Activated B cell treated with CpG ODN at 0.5 μM for 24 hours (primary cell): ENCODE data around the gene INPP5E. TPM values are rescaled to one million over a fixed set of nuclear protein-coding genes. Genes with fewer than 3 reads are reported as not detected.

ENCODE experiments used
- ATAC-seq: fragments of 200-7000 bp; cut with Tn5 transposase; one replicate; pipeline ENCODE4 v1.10.0; 2021; ENCODE audit warnings: low read depth, mild to moderate bottlenecking, moderate library complexity
- CTCF ChIA-PET: fragments of 350-600 bp; sonication (Branson Sonifier 250); formaldehyde crosslinking; loops from one replicate; lab custom pipeline; 2021; ENCODE audit warnings: antibody characterized with exemption; lab: Charles Lee
- POLR2A ChIA-PET: fragments of 350-600 bp; sonication (Branson Sonifier 250); formaldehyde crosslinking; loops from one replicate; lab custom pipeline; 2021; ENCODE audit warnings: antibody characterized with exemption; lab: Charles Lee
- DNase-seq: peaks from one replicate; pipeline ENCODE4 v3.0.0; 2022
- H3K27ac Mint-ChIP-seq: one replicate; pipeline ENCODE4 v1.8.0; 2020; ENCODE audit warnings: mixed read lengths
- H3K27me3 Mint-ChIP-seq: one replicate; pipeline ENCODE4 v1.8.0; 2021; ENCODE audit warnings: mixed read lengths
- H3K36me3 Mint-ChIP-seq: one replicate; pipeline ENCODE4 v1.8.0; 2021; ENCODE audit warnings: low read depth, mixed read lengths
- H3K4me1 Mint-ChIP-seq: one replicate; pipeline ENCODE4 v1.8.0; 2021; ENCODE audit warnings: mixed read lengths
- H3K4me3 Mint-ChIP-seq: one replicate; pipeline ENCODE4 v1.8.0; 2020; ENCODE audit warnings: mild to moderate bottlenecking, mixed read lengths
- H3K9me3 Mint-ChIP-seq: one replicate; pipeline ENCODE4 v1.8.0; 2020; ENCODE audit warnings: mixed read lengths
- CTCF ChIP-seq: fragments of 200-600 bp; IDR thresholded peaks from one replicate; pipeline ENCODE4 v1.8.0; 2022; ENCODE audit warnings: antibody characterized with exemption, mild to moderate bottlenecking
- intact Hi-C: fragments of 100-400 bp; cut with micrococcal nuclease; formaldehyde crosslinking; loops from one replicate; pipeline ENCODE4 v1.15.1; 2024
- total RNA-seq: library from RNA; stranded (reverse); gene quantifications from 2 replicates; pipeline ENCODE4 v1.2.3, GENCODE V29; 2022

INPP5E gene
- total RNA-seq, 1 donor from 2014 or later = 26.6 TPM

- Mint-ChIP-seq H3K27ac (no peak overlapping the region), H3K4me3 (no peak overlapping the region), H3K9me3 (no peaks in the 10 kb centered on the region), H3K4me1 (peaks cover 9% of the 10 kb centered on the region), H3K36me3 (peaks cover 84% of the 10 kb centered on the region), H3K27me3 (no peaks in the 10 kb centered on the region)
- intact Hi-C loops = no loop called here
- TF ChIP-seq CTCF = no peak
- CTCF ChIA-PET = no interaction called here
- no peak for ATAC-seq
- POLR2A ChIA-PET = interaction anchor here (0.6 kb wide), 1 partner anchor 17 kb away, joined by 14 read pairs; no protein-coding TSS in a partner anchor
- no peak for DNase-seq
Observed at GRCh38 chr9:136474974-136475865, 35.6 kb upstream of the INPP5E start.

- H3K27ac Mint-ChIP-seq = no peak overlapping the region
- ATAC-seq = no peak
- CTCF ChIA-PET = no interaction called here
Observed at GRCh38 chr9:136474021-136474640, 34.5 kb upstream of the INPP5E start.

GRCh38 chr9:136473354-136473721, 33.7 kb upstream of the INPP5E start:
- Mint-ChIP-seq H3K36me3 (peaks cover 88% of the 10 kb centered on the region), H3K4me1 (no peaks in the 10 kb centered on the region), H3K27ac (no peak overlapping the region), H3K27me3 (no peaks in the 10 kb centered on the region), H3K4me3 (no peak overlapping the region), H3K9me3 (no peaks in the 10 kb centered on the region)
- POLR2A ChIA-PET = no interaction called here
- intact Hi-C loops = no loop called here
- DNase-seq = no peak
- CTCF ChIA-PET = interaction anchor here (0.6 kb wide), 1 partner anchor 44 kb away, joined by 3 read pairs; no protein-coding TSS in a partner anchor
- ATAC-seq = no peak
- no peak for TF ChIP-seq CTCF

More at GRCh38 chr9:136474021-136474640, 34.5 kb upstream of the INPP5E start:
- Mint-ChIP-seq H3K36me3 (peaks cover 89% of the 10 kb centered on the region), H3K27me3 (no peaks in the 10 kb centered on the region), H3K9me3 (no peaks in the 10 kb centered on the region), H3K4me3 (no peak overlapping the region), H3K4me1 (peaks cover 4% of the 10 kb centered on the region)
- POLR2A ChIA-PET = no interaction called here
- DNase-seq = no peak
- intact Hi-C loops = no loop called here
- no peak for TF ChIP-seq CTCF

GRCh38 chr9:136472640-136473353, 33.2 kb upstream of the INPP5E start:
- Mint-ChIP-seq H3K27me3 (no peaks in the 10 kb centered on the region), H3K9me3 (no peaks in the 10 kb centered on the region), H3K36me3 (peaks cover 87% of the 10 kb centered on the region), H3K4me1 (no peaks in the 10 kb centered on the region), H3K27ac (no peak overlapping the region), H3K4me3 (no peak overlapping the region)
- POLR2A ChIA-PET = no interaction called here
- DNase-seq (no peak), ATAC-seq (no peak)
- no peak for TF ChIP-seq CTCF
- CTCF ChIA-PET = interaction anchor here (0.6 kb wide), 1 partner anchor 43 kb away, joined by 3 read pairs; no protein-coding TSS in a partner anchor
- intact Hi-C loops = no loop called here
